ENCODE results near the gene RNF114. TPM values are rescaled to one million over a fixed set of nuclear protein-coding genes. Genes with fewer than 3 reads are reported as not detected.
"Not testable (repeated sequence)": the region's sequence is repeated elsewhere in the genome, so short reads cannot be mapped to it uniquely, and the experiment has no call there.

The RNF114 gene
- total RNA-seq, 1 donor from 2014 or later, result 138 TPM

DNA sequence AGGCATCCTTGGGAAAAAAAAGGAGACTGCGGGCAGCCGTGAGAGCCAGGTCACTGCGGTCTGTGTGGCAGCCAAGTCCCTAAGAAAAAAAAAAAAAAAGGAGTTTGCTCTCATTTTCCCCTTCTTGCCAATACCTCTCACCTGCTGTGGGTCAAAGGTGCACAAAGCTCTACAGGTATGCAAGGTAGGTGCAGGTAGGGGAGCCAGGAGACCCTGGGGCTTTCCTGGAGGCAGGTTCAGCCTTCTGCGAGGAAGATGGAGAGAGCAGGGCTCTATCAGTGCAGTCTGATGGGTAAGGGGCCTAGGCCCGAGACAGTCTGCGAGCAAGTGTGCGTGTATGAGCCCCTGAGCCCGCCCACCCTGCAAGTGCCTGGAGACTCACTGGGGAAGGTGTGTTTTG, 34.3 kb downstream of the RNF114 start:
- no peaks in the 10 kb centered on the region for H3K36me3 ChIP-seq (ENCODE audit: control insufficient read depth, insufficient read depth, low read length)
- H3K27me3 ChIP-seq (ENCODE audit: control insufficient read depth, insufficient read depth, low read length), result no peaks in the 10 kb centered on the region
- DNase-seq (ENCODE audit: low read depth), result no peak
- H3K4me3 ChIP-seq (ENCODE audit: low read depth, low read length), result no peak overlapping the region
- TF ChIP-seq, protein P1, sequence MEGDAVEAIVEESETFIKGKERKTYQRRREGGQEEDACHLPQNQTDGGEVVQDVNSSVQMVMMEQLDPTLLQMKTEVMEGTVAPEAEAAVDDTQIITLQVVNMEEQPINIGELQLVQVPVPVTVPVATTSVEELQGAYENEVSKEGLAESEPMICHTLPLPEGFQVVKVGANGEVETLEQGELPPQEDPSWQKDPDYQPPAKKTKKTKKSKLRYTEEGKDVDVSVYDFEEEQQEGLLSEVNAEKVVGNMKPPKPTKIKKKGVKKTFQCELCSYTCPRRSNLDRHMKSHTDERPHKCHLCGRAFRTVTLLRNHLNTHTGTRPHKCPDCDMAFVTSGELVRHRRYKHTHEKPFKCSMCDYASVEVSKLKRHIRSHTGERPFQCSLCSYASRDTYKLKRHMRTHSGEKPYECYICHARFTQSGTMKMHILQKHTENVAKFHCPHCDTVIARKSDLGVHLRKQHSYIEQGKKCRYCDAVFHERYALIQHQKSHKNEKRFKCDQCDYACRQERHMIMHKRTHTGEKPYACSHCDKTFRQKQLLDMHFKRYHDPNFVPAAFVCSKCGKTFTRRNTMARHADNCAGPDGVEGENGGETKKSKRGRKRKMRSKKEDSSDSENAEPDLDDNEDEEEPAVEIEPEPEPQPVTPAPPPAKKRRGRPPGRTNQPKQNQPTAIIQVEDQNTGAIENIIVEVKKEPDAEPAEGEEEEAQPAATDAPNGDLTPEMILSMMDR (IDR thresholded peaks at IDR 0.05; ENCODE audit: insufficient read depth, low read length, poor library complexity, severe bottlenecking), result no peak

DNA sequence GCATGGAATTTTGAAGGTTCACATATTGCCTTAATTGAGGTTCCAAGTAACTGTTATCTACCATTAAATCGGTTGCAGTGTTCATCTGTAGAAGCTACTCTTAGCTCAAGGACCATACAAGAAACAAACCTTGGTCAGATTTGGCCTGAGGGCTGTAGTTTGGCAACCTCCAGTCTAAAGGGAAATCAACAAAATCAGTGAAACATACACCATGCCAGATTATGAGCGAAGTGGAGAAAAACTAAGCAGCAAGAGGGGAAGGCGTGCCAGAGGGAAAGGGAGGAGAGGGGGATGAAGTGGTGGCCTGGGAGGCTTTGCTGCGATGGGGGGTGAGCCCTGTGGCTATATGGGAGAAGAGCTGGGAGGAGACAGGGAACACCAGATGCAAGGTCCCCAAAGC, 37.8 kb downstream of the RNF114 start:
- no peaks in the 10 kb centered on the region for H3K27me3 ChIP-seq (ENCODE audit: control insufficient read depth, insufficient read depth, low read length)
- H3K36me3 ChIP-seq (ENCODE audit: control insufficient read depth, insufficient read depth, low read length), result no peaks in the 10 kb centered on the region
- no peak for DNase-seq (ENCODE audit: low read depth)
- no peak overlapping the region for H3K4me3 ChIP-seq (ENCODE audit: low read depth, low read length)
- TF ChIP-seq, protein P1 (IDR thresholded peaks at IDR 0.05; ENCODE audit: insufficient read depth, low read length, poor library complexity, severe bottlenecking), result no peak

- no peaks in the 10 kb centered on the region for H3K36me3 ChIP-seq (ENCODE audit: control insufficient read depth, insufficient read depth, low read length)
- H3K27me3 ChIP-seq (ENCODE audit: control insufficient read depth, insufficient read depth, low read length), result peaks cover 4% of the 10 kb centered on the region
- no peak overlapping the region for H3K4me3 ChIP-seq (ENCODE audit: low read depth, low read length)
- TF ChIP-seq, protein P1 (IDR thresholded peaks at IDR 0.05; ENCODE audit: insufficient read depth, low read length, poor library complexity, severe bottlenecking), result no peak
- DNase-seq (ENCODE audit: low read depth), result no peak
Observed at GRCh38 chr20:49976542-49976941, 40.3 kb downstream of the RNF114 start.

DNA sequence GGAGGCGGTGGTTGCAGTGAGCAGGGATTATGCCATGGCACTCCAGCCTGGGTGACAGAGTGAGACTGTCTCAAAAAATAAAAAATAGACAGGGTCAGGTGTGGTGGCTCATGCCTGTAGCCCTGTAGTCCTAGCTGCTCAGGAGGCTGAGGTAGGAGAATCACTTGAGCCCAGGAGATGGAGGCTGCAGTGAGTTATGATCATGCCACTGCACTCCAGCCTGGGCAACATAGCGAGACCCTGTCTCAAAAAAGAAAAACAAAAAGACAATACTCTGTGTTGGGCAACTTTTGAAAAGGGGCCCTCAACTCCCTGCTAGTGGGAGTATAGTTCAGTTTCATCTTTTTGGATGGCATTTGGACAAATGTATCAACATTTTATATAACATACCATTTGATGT, 41.5 kb downstream of the RNF114 start:
- peaks cover 11% of the 10 kb centered on the region for H3K27me3 ChIP-seq (ENCODE audit: control insufficient read depth, insufficient read depth, low read length)
- not testable (repeated sequence) for H3K4me3 ChIP-seq (ENCODE audit: low read depth, low read length); DNase-seq (ENCODE audit: low read depth); H3K36me3 ChIP-seq (ENCODE audit: control insufficient read depth, insufficient read depth, low read length)

- TF ChIP-seq, protein P1 (IDR thresholded peaks at IDR 0.05; ENCODE audit: insufficient read depth, low read length, poor library complexity, severe bottlenecking), result no peak
- no peaks in the 10 kb centered on the region for H3K36me3 ChIP-seq (ENCODE audit: control insufficient read depth, insufficient read depth, low read length)
- H3K4me3 ChIP-seq (ENCODE audit: low read depth, low read length), result no peak overlapping the region
- DNase-seq (ENCODE audit: low read depth), result no peak
- peaks cover 11% of the 10 kb centered on the region for H3K27me3 ChIP-seq (ENCODE audit: control insufficient read depth, insufficient read depth, low read length)
Observed at GRCh38 chr20:49978685-49979029, 42.5 kb downstream of the RNF114 start.

- no peak for DNase-seq (ENCODE audit: low read depth)
- H3K4me3 ChIP-seq (ENCODE audit: low read depth, low read length), result peak overlapping the region; percentile 22
- H3K27me3 ChIP-seq (ENCODE audit: control insufficient read depth, insufficient read depth, low read length), result peaks cover 11% of the 10 kb centered on the region
- no peaks in the 10 kb centered on the region for H3K36me3 ChIP-seq (ENCODE audit: control insufficient read depth, insufficient read depth, low read length)
- TF ChIP-seq, protein P1 (IDR thresholded peaks at IDR 0.05; ENCODE audit: insufficient read depth, low read length, poor library complexity, severe bottlenecking), result peak; percentile 88
Observed at GRCh38 chr20:49979030-49979832, 43.0 kb downstream of the RNF114 start.

Measured in kidney epithelial cell (primary cell).